HG02798 (cell line): ENCODE data around the gene TSHZ3.

Source experiments
- ATAC-seq: cut with Tn5 transposase; IDR thresholded peaks from one replicate; pipeline ENCODE4 v1.9.1; 2021; ENCODE audit warnings: mild to moderate bottlenecking; ENCODE audit not compliant: unreplicated experiment, poor library complexity

Gene TSHZ3

GRCh38 chr19:31354799-31355664 is 5.8 kb upstream of the TSHZ3 start:
- ATAC-seq = no peak

GRCh38 chr19:31354316-31354715 is 5.1 kb upstream of the TSHZ3 start:
- no peak for ATAC-seq

GRCh38 chr19:31353833-31354232 is 4.6 kb upstream of the TSHZ3 start:
- ATAC-seq = no peak

GRCh38 chr19:31352782-31353651 is 3.8 kb upstream of the TSHZ3 start:
- no peak for ATAC-seq

- no peak for ATAC-seq
Measured at GRCh38 chr19:31352296-31352781, 3.1 kb upstream of the TSHZ3 start.

GRCh38 chr19:31351855-31352195 is 2.6 kb upstream of the TSHZ3 start:
- no peak for ATAC-seq

- ATAC-seq = no peak
Measured at GRCh38 chr19:31351056-31351854, 2.0 kb upstream of the TSHZ3 start.

GRCh38 chr19:31350693-31351055 is 1.4 kb upstream of the TSHZ3 start:
- ATAC-seq = no peak

GRCh38 chr19:31350033-31350692 is 927 bp upstream of the TSHZ3 start:
- no peak for ATAC-seq

- ATAC-seq = no peak
Measured at GRCh38 chr19:31348481-31349159, 616 bp downstream of the TSHZ3 start.

GRCh38 chr19:31347828-31348392 is 1.3 kb downstream of the TSHZ3 start:
- ATAC-seq = no peak

GRCh38 chr19:31347354-31347753 is 1.9 kb downstream of the TSHZ3 start:
- ATAC-seq = no peak

GRCh38 chr19:31346184-31347059 is 2.8 kb downstream of the TSHZ3 start:
- no peak for ATAC-seq

GRCh38 chr19:31344403-31344802 is 4.8 kb downstream of the TSHZ3 start:
- no peak for ATAC-seq

- ATAC-seq = no peak
Measured at GRCh38 chr19:31342926-31343325, 6.3 kb downstream of the TSHZ3 start.

- no peak for ATAC-seq
Measured at GRCh38 chr19:31340042-31341025, 8.9 kb downstream of the TSHZ3 start.

GRCh38 chr19:31339411-31339810 is 9.8 kb downstream of the TSHZ3 start:
- no peak for ATAC-seq
